HAP-1 (cell line): ENCODE measurements around the gene RIPK3.
A peak's percentile ranks its signal among the peaks of the same experiment; 100 is the strongest.

Source experiments
- DNase-seq, 2 experiments: peaks; one replicate each; pipeline ENCODE4 v3.0.0-alpha.2; 2016 to 2020; ENCODE audit warnings: low spot score in 2 of 2
- H3K27me3 ChIP-seq: fragments of 250-450 bp; sonication (Bioruptor Pico); 2 replicates; pipeline ENCODE4 v1.5.1; 2020; ENCODE audit warnings: low read depth, mild to moderate bottlenecking, moderate library complexity
- H3K36me3 ChIP-seq: fragments of 250-450 bp; sonication (Bioruptor Pico); replicated peaks from 2 replicates; pipeline ENCODE4 v1.5.1; 2020; ENCODE audit warnings: mild to moderate bottlenecking
- H3K4me1 ChIP-seq: fragments of 250-450 bp; sonication (Bioruptor Pico); 2 replicates; pipeline ENCODE4 v1.5.1; 2020; ENCODE audit warnings: mild to moderate bottlenecking
- H3K4me3 ChIP-seq: fragments of 250-450 bp; sonication (Bioruptor Pico); 2 replicates; pipeline ENCODE4 v1.5.1; 2020; ENCODE audit warnings: mild to moderate bottlenecking, moderate library complexity
- H3K9me3 ChIP-seq: fragments of 250-450 bp; sonication (Bioruptor Pico); 2 replicates; pipeline ENCODE4 v1.5.1; 2020; ENCODE audit warnings: mild to moderate bottlenecking, moderate library complexity
- in situ Hi-C: fragments of 300-500 bp; cut with MboI; formaldehyde crosslinking; loops from 3 replicates; pipeline ENCODE4 v1.14.3; 2020; ENCODE audit warnings: low sequenced_read_pairs, inconsistent platforms, mixed read lengths

Gene RIPK3

GRCh38 chr14:24347134-24347533 lies 7.3 kb upstream of the RIPK3 start:
- Histone ChIP-seq H3K4me3 (no peak overlapping the region), H3K4me1 (no peaks in the 10 kb centered on the region), H3K27me3 (peaks cover 42% of the 10 kb centered on the region), H3K9me3 (no peaks in the 10 kb centered on the region), H3K36me3 (no peaks in the 10 kb centered on the region)
- in situ Hi-C loops: loop anchor here (25.0 kb wide), 1 partner anchor 340 kb away; no protein-coding TSS in a partner anchor
- DNase-seq: no peak

- in situ Hi-C loops: loop anchor here (25.0 kb wide), 1 partner anchor 343 kb away; no protein-coding TSS in a partner anchor
- no peaks in the 10 kb centered on the region for H3K4me1 ChIP-seq
- H3K9me3 ChIP-seq: no peaks in the 10 kb centered on the region
- DNase-seq: no peak
- H3K27me3 ChIP-seq: peaks cover 17% of the 10 kb centered on the region
- no peak overlapping the region for H3K4me3 ChIP-seq
- H3K36me3 ChIP-seq: no peaks in the 10 kb centered on the region
Observed at GRCh38 chr14:24343795-24344660, 4.2 kb upstream of the RIPK3 start.

GRCh38 chr14:24342889-24343288 lies 3.1 kb upstream of the RIPK3 start:
- H3K27me3 ChIP-seq: peaks cover 17% of the 10 kb centered on the region
- H3K9me3 ChIP-seq: no peaks in the 10 kb centered on the region
- in situ Hi-C loops: loop anchor here (25.0 kb wide), 1 partner anchor 344 kb away; no protein-coding TSS in a partner anchor
- no peaks in the 10 kb centered on the region for H3K4me1 ChIP-seq
- H3K4me3 ChIP-seq: no peak overlapping the region
- no peak for DNase-seq
- H3K36me3 ChIP-seq: no peaks in the 10 kb centered on the region

GRCh38 chr14:24340606-24341005 lies 815 bp upstream of the RIPK3 start:
- in situ Hi-C loops: loop anchor here (25.0 kb wide), 1 partner anchor 347 kb away; no protein-coding TSS in a partner anchor
- DNase-seq: no peak
- H3K4me3 ChIP-seq: no peak overlapping the region
- H3K36me3 ChIP-seq: no peaks in the 10 kb centered on the region
- H3K9me3 ChIP-seq: no peaks in the 10 kb centered on the region
- no peaks in the 10 kb centered on the region for H3K4me1 ChIP-seq
- peaks cover 17% of the 10 kb centered on the region for H3K27me3 ChIP-seq

GRCh38 chr14:24338843-24339242 lies 948 bp downstream of the RIPK3 start:
- no peak overlapping the region for H3K4me3 ChIP-seq
- in situ Hi-C loops: loop anchor here (25.0 kb wide), 1 partner anchor 348 kb away; no protein-coding TSS in a partner anchor

GRCh38 chr14:24337824-24338175 lies 2.0 kb downstream of the RIPK3 start:
- DNase-seq: no peak
- H3K4me3 ChIP-seq: no peak overlapping the region
- no peaks in the 10 kb centered on the region for H3K36me3 ChIP-seq
- peaks cover 3% of the 10 kb centered on the region; the same call in 1 of the 2 replicates for H3K4me1 ChIP-seq
- H3K27me3 ChIP-seq: no peaks in the 10 kb centered on the region
- H3K9me3 ChIP-seq: no peaks in the 10 kb centered on the region
- in situ Hi-C loops: loop anchor here (25.0 kb wide), 1 partner anchor 350 kb away; no protein-coding TSS in a partner anchor

More at GRCh38 chr14:24338843-24339242, 948 bp downstream of the RIPK3 start:
- H3K27me3 ChIP-seq: peaks cover 6% of the 10 kb centered on the region; the same call in 1 of the 2 replicates
- no peak for DNase-seq
- no peaks in the 10 kb centered on the region for H3K36me3 ChIP-seq
- no peaks in the 10 kb centered on the region for H3K9me3 ChIP-seq
- H3K4me1 ChIP-seq: peaks cover 2% of the 10 kb centered on the region; the same call in 1 of the 2 replicates

- Histone ChIP-seq H3K36me3 (no peaks in the 10 kb centered on the region), H3K4me1 (peaks cover 3% of the 10 kb centered on the region; the same call in 1 of the 2 replicates), H3K4me3 (no peak overlapping the region), H3K9me3 (no peaks in the 10 kb centered on the region), H3K27me3 (no peaks in the 10 kb centered on the region)
- in situ Hi-C loops: loop anchor here (25.0 kb wide), 1 partner anchor 350 kb away; no protein-coding TSS in a partner anchor
- no peak for DNase-seq
Observed at GRCh38 chr14:24337144-24337823, 2.5 kb downstream of the RIPK3 start.

GRCh38 chr14:24335461-24336171 lies 4.2 kb downstream of the RIPK3 start:
- no peak overlapping the region for H3K4me3 ChIP-seq
- no peaks in the 10 kb centered on the region for H3K36me3 ChIP-seq
- H3K4me1 ChIP-seq: peaks cover 3% of the 10 kb centered on the region; the same call in 1 of the 2 replicates
- in situ Hi-C loops: loop anchor here (25.0 kb wide), 1 partner anchor 352 kb away; no protein-coding TSS in a partner anchor
- no peaks in the 10 kb centered on the region for H3K9me3 ChIP-seq
- DNase-seq: no peak
- no peaks in the 10 kb centered on the region for H3K27me3 ChIP-seq

- Histone ChIP-seq H3K4me3 (no peak within 1 kb of the TSS), H3K4me1 (peaks cover 3% of the 10 kb centered on the region; the same call in 1 of the 2 replicates), H3K27me3 (no peaks in the 10 kb centered on the region), H3K36me3 (no peaks in the 10 kb centered on the region), H3K9me3 (no peaks in the 10 kb centered on the region)
- in situ Hi-C loops: loop anchor here (5.0 to 25.0 kb wide), 2 partner anchors 98 to 353 kb away; no protein-coding TSS in a partner anchor
- DNase-seq: no peak
Observed at GRCh38 chr14:24334431-24335291, 5.1 kb downstream of the RIPK3 start, which contains the start of gene ADCY4. Gene ADCY4, minus strand, starts transcription at chr14:24335071. Its CDS starts 419 bp downstream, at chr14:24334652.

- H3K4me3 ChIP-seq: no peak overlapping the region
- in situ Hi-C loops: loop anchor here (5.0 to 25.0 kb wide), 2 partner anchors 100 to 355 kb away; no protein-coding TSS in a partner anchor
Observed at GRCh38 chr14:24332268-24332993, 7.4 kb downstream of the RIPK3 start.

GRCh38 chr14:24331731-24332267 lies 8.0 kb downstream of the RIPK3 start:
- Histone ChIP-seq H3K9me3 (no peaks in the 10 kb centered on the region), H3K4me1 (peaks cover 3% of the 10 kb centered on the region; the same call in 1 of the 2 replicates), H3K4me3 (no peak overlapping the region), H3K27me3 (no peaks in the 10 kb centered on the region), H3K36me3 (no peaks in the 10 kb centered on the region)
- in situ Hi-C loops: loop anchor here (5.0 to 25.0 kb wide), 2 partner anchors 101 to 356 kb away; no protein-coding TSS in a partner anchor
- DNase-seq: no peak

More at GRCh38 chr14:24332268-24332993, 7.4 kb downstream of the RIPK3 start:
- Histone ChIP-seq H3K36me3 (no peaks in the 10 kb centered on the region), H3K9me3 (no peaks in the 10 kb centered on the region), H3K27me3 (no peaks in the 10 kb centered on the region), H3K4me1 (peaks cover 3% of the 10 kb centered on the region; the same call in 1 of the 2 replicates)
- peak; percentile 21 to 77 for DNase-seq
